A549 treated with ZK216348 at 1 μM for 4 hours (cell line): Measurements from ENCODE around the gene CCDC144A. TPM values are rescaled to one million over a fixed set of nuclear protein-coding genes. Genes with fewer than 3 reads are reported as not detected.

Experiments
- total RNA-seq: library from RNA; stranded (reverse); fragments of 200-300 nt; extraction: Qiagen RNA extraction; gene quantifications from 5 replicates; pipeline ENCODE4 v1.2.3, GENCODE V29; 2022; ENCODE audit warnings: low read depth

The CCDC144A gene, protein sequence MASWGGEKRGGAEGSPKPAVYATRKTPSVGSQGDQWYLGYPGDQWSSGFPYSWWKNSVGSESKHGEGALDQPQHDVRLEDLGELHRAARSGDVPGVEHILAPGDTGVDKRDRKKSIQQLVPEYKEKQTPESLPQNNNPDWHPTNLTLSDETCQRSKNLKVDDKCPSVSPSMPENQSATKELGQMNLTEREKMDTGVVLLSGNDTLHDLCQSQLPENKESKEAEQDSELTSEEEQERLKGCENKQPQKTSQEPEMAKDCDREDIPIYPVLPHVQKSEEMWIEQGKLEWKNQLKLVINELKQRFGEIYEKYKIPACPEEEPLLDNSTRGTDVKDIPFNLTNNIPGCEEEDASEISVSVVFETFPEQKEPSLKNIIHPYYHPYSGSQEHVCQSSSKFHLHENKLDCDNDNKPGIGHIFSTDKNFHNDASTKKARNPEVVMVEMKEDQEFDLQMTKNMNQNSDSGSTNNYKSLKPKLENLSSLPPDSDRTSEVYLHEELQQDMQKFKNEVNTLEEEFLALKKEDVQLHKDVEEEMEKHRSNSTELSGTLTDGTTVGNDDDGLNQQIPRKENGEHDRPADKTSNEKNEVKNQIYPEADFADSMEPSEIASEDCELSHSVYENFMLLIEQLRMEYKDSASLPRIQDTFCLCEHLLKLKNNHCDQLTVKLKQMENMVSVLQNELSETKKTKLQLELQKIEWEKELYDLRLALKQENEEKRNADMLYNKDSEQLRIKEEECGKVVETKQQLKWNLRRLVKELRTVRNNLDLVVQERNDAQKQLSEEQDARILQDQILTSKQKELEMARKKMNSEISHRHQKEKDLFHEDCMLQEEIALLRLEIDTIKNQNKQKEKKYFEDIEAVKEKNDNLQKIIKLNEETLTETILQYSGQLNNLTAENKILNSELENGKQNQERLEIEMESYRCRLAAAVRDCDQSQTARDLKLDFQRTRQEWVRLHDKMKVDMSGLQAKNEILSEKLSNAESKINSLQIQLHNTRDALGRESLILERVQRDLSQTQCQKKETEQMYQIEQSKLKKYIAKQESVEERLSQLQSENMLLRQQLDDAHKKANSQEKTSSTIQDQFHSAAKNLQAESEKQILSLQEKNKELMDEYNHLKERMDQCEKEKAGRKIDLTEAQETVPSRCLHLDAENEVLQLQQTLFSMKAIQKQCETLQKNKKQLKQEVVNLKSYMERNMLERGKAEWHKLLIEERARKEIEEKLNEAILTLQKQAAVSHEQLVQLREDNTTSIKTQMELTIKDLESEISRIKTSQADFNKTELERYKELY (N-terminal part only)
- total RNA-seq = 0.42 to 2.3 TPM (median 1.5 TPM) in 5 replicates

DNA sequence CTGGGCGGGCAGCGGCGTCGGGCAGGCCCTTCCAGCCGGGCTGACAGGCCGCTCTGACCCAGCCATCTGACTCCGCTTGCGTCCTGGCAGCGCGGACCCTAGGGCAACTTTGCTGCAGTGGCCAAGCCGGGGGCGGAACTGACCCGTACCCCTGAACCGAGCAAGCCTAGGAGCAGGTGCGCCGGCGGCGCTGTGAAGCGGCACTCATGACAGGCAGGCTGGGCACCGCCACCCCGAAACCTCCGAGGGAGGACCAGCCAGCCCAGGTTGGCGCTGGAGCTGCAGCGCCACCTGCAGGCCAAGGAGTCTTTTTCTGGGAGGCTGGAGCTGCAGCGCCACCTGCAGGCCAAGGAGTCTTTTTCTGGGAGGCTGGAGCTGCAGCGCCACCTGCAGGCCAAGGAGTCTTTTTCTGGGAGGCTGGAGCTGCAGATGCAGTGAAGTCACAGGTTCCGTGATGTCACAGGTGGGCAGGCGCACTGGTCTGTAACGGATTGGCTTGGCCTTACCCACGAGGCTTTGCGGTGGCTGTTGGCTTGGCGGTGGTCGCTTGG lies at the start of gene CCDC144A:
Gene CCDC144A, plus strand, starts transcription at position 511 of the 551 bp plus-strand sequence. CDS start 160 bp downstream, outside the sequence.

DNA sequence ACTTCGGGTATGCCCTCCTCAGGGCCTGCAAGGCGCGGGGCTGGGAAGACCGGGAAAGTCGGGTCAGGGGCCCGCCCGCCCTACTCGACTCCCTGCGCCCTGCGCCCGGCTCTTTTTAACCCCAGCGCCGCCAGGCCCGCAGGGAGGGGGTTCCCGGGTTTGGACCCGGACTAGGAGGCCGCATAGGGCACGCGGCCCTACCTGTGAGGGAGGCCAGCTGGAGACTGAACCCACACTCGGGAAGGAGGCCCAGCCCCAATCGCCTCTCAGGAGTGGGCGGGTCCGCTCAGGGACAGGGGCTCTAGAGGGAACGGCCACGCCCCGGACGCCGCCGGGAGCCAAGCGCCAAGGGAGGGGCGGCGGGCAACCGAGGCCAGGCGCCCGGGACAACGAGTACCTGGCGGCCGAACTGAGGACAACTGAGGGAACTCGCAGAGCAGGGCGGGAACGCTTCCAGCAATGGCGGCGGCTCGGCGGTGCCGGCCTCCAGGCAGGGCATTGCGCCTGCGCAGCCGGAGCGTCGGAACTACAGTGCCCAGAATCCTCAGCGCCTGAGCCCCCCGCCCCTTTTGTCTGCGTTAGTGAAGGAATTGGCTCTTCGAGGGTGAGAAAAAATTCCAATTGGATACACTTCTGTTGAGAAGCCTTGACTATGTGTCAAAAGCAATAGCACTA lies 36.5 kb upstream of the CCDC144A start, which contains the start of gene ZNF624:
Gene ZNF624, minus strand, starts transcription at position 484 of the 675 bp plus-strand sequence.

Other genes with a start within 250 kb of the CCDC144A start
- gene LRRC75A, start 198.0 kb upstream of the CCDC144A start, total RNA-seq = 1.1 to 1.5 TPM (median 1.2 TPM) in 5 replicates
- gene ZNF287, start 121.0 kb upstream of the CCDC144A start, total RNA-seq = 7.8 to 19.8 TPM (median 13.9 TPM) in 5 replicates
- 1.0 to 2.3 TPM (median 2.0 TPM) in 5 replicates for gene ZNF624, start 36.4 kb upstream of the CCDC144A start, total RNA-seq